ENCODE measurements around the gene KCNQ1.

DNA sequence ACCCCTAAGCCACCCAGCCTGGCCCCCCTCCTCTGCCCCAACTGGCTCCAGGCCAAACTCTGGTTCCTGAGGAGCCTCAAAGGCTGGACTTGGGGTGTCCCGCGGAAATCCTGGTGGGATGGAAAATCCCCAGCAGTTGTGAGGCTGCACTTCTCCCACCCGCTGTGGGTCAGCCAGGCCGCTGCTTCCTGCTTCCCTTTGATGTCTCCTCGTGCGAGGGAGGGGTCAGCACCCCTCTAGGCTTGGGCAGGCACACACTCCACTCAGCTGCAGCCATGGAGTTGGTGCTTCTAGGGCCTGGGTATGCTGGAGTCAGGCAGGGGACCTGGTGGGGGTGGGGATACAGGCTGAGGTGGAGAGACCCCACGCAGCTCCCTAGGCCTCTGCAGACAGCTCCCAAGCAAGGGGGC is 243.0 kb downstream of the KCNQ1 start:
- TF ChIP-seq GATA3 (IDR thresholded peaks at IDR 0.05; ENCODE audit: low read depth, low read length): no peak
- no peak for TF ChIP-seq GATA2 (IDR thresholded peaks at IDR 0.05; ENCODE audit: low read depth, low read length)
